LNCAP (cell line): Measurements from ENCODE around the gene NBPF3.

ENCODE experiments used
- CTCF ChIP-seq: fragments of 450-650 bp; IDR thresholded peaks from 2 replicates; pipeline ENCODE4 v1.5.1; 2017; ENCODE audit warnings: mild to moderate bottlenecking

Gene NBPF3

GRCh38 chr1:21534146-21534545, 94.2 kb downstream of the NBPF3 start:
- no peak for TF ChIP-seq CTCF
